GM18858 (cell line): Measurements from ENCODE around the gene RPL18A.

Experiments used
- ATAC-seq: cut with Tn5 transposase; IDR thresholded peaks from one replicate; pipeline ENCODE4 v1.9.1; 2021; ENCODE audit not compliant: unreplicated experiment

RPL18A gene

DNA sequence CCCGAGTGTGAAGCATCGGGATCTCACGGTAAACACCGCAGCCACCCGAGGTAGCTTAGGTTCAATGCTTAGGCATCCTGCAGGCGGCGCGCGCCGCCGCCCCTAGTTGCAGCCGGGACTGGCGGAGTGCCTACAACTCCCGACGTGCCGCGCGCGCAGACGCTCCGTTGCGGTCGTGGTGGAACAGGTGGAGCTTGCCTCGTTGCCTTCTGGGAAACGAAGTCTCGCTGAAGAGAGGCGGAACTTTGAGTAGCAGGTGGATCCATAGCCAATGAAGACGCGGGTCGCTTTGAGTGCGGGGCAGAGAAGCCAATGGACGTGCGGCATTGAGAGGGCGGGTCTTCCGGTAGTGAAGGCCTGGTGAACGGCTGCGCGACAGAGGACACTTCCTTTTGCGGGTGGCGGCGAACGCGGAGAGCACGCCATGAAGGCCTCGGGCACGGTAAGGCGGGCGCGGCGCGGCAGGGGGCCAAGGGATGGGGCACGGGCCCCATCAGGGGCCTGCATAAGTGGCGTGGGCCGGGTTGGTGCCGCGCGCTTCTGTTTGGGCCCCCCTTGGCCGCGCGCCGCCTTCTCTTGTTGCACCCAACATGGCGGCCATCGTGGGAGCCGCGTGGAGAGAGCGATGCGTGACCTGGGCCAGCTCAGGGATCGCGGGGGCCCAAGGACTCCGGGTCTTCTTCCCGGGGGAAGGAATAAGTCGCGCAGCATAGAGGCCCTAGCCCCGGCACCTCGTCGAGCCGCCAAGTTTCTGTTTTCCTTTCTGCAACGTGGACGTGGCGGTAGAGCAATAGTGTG, at the start of gene RPL18A:
TSS of gene RPL18A (plus strand) at position 378 of the 798 bp plus-strand sequence. CDS start at position 425, 47 bp downstream.
- ATAC-seq: peak; percentile 67

DNA sequence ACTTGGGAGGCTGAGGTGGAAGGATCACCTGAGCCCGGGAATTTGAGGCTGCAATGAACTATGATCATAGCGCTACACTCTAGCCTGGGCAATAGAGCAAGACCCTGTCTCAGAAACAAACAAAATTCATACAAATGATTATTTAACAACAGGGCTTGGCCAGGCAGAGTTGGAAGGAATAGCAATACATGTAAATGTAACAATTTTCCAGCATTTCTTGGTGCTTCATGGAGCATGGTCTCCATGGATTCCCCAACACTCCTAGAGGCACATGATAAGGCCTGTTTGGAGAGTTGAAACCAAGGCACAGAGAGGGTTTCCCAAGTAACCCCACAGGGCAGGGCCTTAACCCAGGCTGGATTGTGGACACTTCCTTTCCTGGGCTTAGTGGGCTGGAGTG, 48.6 kb upstream of the RPL18A start:
- ATAC-seq: no peak

DNA sequence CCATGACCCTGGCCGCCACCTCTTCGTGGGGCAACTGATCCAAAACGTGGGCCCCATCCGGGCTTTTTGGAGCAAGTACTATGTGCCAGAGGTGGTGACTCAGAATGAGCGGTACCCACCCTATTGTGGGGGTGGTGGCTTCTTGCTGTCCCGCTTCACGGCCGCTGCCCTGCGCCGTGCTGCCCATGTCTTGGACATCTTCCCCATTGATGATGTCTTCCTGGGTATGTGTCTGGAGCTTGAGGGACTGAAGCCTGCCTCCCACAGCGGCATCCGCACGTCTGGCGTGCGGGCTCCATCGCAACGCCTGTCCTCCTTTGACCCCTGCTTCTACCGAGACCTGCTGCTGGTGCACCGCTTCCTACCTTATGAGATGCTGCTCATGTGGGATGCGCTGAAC, 48.0 kb upstream of the RPL18A start:
- ATAC-seq: no peak

DNA sequence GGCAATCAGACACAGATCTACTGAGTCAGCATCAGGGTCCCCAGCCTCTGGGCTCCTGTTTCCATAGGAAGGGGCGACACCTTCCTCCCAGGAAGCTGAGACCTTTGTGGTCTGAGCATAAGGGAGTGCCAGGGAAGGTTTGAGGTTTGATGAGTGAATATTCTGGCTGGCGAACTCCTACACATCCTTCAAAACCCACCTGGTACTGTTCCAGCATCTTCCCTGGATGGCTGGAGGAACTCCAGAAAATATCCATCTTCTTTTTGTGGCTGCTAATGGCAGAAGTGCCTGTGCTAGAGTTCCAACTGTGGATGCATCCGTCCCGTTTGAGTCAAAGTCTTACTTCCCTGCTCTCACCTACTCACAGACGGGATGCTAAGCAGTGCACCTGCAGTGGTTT, 47.6 kb upstream of the RPL18A start:
- no peak for ATAC-seq

DNA sequence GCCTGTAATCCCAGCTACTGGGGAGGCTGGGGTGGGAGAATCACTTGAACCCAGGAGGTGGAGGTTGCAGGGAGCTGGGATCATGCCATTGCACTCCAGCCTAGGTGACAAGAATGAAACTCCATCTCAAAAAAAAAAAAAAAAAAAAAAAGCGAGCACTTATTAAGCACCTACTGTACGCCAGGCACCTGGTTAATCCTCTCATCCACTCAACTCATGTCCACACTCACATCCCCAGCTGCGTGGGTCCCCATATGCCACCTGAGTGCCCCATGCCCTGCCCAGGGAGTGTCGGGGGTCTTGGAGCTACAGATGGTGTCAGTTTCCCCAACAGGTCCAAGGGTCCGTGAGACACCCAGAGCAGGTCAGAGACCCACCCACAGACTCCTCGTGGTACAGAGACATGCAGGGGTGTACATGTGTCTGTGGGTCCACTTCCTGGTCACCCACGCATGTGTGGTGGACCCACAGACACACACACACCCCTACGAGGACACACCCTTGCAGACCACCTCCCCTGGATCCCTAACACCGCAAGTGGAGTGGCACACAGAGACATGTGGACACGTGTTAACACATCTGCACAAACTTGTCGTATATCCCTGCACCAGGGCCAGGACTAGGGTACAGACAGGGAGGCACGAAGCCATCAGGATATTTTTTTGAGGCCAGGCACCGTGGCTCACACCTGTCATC, 41.9 kb upstream of the RPL18A start:
- no peak for ATAC-seq

DNA sequence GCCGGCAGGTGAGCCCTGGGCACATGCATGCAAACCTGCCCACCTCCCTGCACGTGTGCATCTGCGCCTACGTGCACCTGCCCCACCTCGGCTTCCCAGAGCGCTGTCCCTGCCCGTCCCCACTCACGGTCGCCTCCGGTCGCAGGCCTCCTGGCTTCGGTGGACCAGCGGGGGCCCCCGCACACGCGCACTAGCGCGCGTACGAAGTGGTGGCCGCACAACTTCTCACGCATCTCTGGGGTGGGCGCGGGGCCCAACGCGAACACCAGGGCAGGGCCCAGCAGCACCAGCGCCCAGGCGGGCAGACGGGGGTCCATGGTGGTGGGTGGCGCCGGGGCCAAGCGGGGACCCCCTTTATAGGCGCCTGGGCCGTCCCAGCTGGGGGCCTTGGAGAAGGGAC, 38.5 kb upstream of the RPL18A start, which contains the start of gene INSL3:
TSS of gene INSL3 (minus strand) at position 330 of the 400 bp plus-strand sequence. CDS start at position 317, 13 bp downstream.
- ATAC-seq: no peak

DNA sequence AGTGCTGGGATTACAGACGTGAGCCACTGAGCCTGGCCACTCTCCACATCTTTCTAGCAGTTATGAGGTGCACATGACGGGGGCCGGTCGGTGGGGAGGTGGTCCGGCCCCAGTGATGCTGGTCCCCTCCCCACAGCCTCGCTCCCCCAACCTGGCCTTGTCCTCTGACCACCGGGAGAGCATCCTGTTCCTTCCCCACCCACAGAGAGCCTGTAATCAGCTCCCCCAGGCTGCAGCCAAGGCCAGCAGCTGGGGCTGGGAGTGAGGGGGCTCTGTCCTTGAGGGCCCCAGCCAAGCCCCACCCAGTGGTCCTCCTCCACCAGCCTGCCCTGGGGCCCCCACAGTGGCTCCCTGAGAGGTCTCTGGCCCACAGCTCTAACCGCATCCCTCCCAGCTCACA, 35.4 kb upstream of the RPL18A start:
- ATAC-seq: no peak

DNA sequence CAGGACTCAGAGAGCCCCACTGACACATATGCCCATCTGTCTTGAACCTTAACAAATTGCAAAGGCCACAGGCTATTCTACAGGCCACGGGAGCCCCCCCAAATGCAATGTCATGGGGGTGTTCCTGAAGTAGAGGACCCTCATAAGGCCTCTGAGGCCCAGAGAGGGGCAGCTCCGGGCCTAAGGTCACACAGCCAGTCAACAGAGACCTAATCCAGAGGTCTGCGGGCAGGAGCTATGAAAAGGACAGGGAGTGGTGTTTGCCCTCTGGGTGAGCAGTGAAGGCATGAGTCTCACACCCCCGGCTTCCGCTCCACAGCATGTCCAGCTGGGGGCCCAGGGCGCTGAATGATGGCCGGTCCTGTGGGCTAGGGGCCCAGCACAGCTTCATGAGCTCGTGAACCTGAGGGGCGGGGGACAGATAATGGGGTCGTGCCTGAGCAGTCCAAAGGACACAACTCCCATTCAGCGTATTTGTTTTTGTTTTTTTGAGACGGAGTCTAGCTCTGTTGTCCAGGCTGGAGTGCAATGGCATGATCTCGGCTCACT, 33.1 kb upstream of the RPL18A start:
- ATAC-seq: no peak

DNA sequence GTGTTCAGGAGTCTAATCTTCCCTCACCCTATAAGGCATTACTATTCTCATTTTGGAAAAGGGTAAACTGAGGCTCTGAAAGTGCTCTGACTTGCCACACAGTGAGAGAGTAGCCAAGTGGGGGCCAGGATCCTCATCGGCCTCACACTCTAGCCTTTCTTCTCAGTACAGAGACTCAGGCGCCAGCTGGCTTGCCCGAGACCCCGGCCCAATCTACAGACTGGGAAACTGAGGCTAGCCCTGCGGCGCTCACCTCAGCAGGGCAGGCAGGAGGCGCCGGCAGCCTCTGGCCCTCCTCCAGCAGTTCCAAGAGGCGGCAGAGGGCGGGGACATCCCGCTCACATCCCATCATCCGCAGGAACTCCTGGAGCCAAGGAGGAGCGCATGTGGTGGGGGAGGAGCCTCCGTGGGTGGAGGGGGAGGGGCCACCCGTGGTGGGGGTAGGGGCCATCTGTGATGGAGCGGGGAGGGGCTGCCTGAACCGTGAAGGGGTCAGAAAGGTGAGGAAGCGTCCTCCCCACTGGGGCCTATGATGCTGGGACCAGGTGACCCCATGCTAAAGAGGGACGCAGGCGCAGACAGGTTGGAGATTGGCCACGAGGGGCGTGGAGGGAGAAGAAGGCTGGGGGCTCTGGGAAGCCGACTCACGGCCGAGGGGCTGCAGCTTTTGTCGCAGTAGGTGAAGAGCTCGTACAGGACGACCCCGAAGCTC, 29.7 kb upstream of the RPL18A start:
- no peak for ATAC-seq

DNA sequence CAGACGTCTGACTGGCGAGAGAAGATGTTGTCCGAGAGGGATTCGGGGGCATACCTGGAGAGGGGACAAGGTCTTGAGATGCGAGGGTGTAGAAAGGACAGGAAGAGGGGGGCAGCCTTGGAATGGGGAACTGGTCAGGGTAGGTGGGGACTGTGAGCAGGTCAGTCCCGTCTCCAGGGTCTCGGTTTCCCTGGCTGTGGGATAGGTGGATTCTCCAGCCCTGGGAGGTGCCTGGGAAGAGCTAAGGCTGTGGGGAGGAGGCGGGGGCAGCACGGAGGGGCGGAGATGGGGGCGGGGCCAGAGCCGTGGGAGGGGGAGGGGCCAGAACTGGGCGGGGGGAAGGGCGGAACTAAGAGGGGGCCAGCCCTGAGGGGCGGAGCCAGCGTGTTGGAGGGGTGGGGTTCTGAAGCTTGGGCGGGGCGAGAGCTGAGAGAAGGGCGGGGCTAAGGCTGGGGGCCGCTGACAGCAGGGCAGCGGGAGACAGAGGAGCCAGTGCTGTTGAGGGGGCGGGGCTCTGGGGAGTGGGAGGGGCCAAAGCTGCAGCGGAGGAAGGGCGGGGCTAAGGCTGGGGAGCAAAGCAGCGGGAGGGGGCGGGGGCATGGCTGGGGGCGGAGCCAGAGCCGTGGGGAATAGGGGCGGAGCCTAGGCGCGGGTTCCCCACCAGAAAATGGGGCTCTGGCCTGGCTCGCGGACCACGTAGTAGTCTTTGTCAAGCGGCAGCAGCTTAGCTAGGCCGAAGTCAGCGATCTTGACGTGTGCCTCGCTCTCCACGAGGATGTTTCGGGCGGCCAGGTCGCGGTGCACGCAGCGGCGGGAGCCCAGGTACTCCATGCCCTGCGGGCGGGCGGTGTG, 28.9 kb upstream of the RPL18A start:
- ATAC-seq: no peak

DNA sequence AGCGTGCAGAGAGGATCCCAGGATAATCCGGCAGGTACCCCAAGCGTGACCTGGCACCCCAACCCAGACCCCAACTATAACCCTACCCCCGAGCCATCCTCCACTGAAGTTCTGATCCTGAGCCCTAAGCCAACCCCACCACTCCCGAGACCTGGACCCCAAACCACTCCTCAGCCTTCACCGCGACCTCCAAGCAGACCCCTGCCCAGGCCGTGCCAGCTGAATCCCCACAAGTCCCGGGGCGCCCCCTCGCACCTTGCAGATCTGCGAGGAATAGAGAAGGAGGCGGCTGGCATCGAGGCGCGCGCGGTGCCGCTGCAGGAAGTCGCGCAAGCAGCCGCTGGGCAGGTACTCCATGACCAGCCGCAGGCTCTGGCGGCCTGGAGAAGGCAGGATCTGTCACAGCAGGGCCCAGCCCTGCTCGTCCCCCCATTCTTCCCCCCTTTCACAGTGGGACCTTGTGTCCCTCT, 28.3 kb upstream of the RPL18A start:
- ATAC-seq: no peak

DNA sequence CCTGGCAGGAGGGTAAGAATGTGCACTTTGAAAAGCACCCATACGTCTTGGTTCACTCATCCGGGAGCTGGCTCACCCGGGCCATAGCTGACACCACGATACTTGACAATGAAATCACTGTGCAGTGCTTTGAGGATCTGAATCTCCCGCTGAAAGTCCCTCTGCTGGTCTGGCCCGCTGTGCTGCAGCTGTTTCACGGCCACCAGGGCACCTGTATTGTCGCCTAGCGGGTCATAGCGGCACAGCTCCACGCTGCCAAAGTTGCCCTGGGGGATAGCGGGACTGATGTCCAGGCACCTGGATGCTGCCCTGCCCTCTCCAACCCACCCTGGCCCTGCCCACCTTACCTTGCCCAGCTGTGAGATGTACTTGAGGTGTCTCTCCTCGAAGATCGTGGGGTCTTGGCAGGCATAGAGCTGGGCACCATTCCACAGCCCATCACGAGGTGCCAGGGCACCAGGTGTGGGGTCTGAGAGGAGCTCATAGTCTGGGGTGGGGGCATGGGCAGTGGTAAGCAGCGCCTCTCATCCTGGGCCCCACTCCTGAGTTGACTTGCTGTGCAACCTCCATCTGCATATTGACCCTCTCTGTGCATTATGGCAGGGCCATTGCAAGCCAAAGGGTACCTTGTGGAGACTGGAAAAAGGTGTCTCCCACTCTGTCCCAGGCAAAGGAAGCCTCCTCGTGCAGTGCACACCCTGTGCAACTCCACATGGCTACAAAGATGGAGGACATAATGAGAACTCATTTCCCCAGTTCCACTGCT, 27.1 kb upstream of the RPL18A start:
- ATAC-seq: no peak

DNA sequence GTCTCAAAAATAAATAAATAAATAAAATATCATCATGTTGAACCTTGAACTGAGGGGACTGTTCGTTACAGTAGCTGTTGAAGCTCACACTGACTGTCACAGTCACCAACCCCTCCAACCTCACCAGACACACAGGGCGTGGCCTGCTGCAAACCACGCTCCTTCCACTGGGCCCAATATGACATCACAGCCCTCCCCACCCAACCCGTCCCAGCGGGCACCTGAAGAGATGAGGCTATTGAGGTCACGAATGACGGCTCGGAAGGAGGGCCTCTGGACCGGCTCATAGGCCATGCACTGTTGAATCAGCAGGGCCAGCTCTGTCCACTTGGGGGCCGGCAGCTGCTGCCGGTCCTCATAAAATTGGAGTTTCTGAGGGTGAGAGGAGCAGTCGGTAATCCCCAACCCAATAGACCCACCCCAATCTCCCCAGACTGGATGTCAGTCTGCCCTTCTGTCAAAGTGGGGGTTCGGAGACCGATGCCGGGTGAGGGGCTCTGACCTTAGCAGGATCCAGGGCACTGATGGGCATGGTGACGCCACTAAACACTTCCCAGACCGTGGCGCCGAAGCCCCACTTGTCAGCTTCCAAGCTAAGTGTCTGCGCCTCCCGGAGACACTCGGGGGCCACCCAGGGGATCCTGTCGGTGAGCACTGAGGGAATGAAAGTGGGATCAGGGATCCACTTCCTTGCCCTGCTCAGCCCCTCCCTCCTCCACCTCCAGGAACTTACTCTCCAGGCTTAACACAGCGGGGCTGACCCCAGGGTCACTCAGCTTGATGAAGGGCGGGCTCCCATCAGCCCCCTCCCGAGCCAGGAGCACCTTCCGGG, 25.1 kb upstream of the RPL18A start:
- no peak for ATAC-seq

DNA sequence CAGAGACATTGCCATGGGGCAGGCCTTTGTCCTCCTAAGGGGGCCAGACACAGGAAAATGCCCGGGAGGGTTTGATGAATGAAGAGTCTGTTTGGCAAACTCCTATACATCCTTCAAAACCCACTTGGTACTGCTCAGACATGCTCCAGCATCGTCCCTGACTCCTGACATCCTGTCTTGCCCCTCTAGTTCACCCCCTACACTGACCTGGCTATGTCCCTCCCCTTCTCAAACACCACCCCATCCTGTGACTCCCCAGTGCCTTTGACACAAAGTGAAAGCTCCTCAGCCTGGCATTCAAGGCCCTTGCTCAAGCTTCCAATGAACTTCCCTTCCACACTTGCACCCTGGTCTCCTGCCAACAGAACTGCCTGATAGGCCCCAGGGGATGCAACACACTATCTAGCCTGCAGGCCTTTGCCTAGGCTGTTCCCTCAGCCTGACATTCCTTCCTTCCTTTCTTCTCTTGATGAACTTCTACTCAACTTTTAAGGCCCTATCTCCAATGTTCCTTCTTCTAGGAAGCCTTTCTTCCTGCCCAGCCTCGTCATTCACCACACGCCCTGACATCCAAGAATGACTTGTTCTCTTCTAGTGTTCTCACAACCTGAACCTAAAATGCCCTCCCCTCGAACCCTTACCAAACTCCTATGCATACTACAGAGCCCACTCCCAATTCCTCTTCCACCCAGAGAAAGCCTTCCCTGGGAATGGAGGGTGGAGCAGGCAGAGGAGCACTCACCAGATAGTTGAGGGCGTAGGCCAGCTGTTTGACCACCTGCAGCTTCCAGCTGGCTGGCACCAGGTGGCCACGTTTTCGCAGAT, 24.3 kb upstream of the RPL18A start:
- ATAC-seq: no peak

DNA sequence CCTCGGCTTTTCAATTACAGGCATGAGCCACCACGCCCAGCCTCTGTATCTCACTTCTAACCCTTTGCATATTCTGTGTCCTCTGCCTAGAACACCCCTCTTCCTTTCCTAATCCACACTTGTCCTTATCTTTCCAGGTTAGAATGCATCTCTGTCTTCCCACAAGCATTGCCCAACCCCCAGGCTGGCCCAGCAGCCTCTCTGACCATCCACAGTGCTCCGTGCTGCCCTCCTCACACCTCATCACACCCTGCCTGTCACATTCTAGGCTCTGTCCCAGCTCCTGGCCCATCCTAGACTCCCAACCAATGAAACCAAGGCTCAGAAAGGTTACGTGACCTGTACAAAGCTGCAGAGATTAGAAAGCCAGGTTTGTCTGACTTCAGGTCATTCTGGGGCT, 23.2 kb upstream of the RPL18A start:
- ATAC-seq: no peak

DNA sequence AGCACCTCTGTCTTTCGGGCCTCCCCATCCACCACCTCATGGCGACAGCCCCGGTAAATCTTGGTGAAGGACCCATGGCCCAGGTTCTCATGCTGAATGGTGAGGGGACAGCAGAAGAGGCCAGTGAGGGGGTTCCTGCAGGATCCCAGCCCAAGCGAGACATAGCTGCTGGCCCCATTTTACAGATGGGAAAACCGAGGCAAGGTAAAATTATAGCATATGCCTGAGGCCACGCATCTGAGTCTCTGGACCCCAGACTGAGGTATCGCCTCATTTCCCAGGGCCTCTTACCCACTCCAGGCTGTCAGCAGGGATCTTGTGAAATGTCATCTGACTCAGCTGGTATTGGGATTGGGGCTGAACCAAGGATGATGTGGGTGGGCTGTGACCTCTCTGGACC, 21.7 kb upstream of the RPL18A start:
- no peak for ATAC-seq

DNA sequence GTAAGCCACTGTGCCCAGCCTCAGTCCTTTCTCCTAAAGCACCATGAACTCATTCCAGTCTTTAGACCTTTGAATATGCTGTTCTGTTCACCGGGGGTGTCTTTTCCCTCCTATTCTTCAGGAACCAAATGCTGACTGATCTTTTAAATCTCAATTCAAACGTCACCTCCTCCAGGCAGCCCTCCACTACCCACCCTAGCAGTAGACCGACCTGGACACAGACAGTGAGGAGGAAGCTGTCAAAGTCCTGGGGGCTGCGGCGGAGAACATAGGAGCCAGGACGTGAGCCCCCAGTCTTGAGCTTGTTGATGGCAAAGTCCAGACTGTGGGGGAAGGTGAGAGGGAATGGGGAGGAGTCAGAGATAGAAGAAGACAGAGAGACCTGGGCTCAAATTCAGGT, 19.7 kb upstream of the RPL18A start:
- ATAC-seq: no peak

DNA sequence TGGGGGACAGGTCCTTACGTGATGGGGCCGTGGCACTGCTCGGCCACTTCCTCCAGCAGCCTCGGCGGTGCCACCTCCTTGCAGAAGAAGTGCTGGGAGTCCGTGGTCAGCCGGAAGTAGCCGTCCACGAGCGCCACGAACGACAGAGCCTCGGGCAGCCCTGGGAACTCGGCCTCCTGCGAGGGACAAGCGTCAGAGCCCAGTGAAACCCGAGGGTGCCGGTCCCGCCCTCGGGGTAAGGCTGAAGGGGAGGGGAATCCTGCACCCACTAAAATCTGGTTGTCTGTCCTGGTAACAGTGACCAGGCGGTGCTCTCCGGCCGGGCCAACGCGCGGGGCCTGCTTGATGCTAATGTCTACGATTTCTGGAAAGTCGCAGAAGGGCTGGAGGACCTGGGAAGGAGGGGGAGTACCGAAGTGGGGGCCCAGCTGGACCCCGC, 18.3 kb upstream of the RPL18A start:
- ATAC-seq: no peak
